ENCODE measurements around the gene DIP2B. TPM values are rescaled to one million over a fixed set of nuclear protein-coding genes. Genes with fewer than 3 reads are reported as not detected.
A peak's percentile ranks its signal among the peaks of the same experiment; 100 is the strongest.

Gene DIP2B
- total and polyA plus RNA-seq, 2 of the 13 experiments (the other 11 are each of a cell fraction or from before 2014, with no cell fraction given): 32.1 to 35.8 TPM

- TF ChIP-seq XBP1 (CRISPR knock-in tag; IDR thresholded peaks at IDR 0.05): no peak
- no peak for TF ChIP-seq ZNF577 (CRISPR knock-in tag; IDR thresholded peaks at IDR 0.05; ENCODE audit: borderline replicate concordance, low read depth)
- TF ChIP-seq, protein P1, sequence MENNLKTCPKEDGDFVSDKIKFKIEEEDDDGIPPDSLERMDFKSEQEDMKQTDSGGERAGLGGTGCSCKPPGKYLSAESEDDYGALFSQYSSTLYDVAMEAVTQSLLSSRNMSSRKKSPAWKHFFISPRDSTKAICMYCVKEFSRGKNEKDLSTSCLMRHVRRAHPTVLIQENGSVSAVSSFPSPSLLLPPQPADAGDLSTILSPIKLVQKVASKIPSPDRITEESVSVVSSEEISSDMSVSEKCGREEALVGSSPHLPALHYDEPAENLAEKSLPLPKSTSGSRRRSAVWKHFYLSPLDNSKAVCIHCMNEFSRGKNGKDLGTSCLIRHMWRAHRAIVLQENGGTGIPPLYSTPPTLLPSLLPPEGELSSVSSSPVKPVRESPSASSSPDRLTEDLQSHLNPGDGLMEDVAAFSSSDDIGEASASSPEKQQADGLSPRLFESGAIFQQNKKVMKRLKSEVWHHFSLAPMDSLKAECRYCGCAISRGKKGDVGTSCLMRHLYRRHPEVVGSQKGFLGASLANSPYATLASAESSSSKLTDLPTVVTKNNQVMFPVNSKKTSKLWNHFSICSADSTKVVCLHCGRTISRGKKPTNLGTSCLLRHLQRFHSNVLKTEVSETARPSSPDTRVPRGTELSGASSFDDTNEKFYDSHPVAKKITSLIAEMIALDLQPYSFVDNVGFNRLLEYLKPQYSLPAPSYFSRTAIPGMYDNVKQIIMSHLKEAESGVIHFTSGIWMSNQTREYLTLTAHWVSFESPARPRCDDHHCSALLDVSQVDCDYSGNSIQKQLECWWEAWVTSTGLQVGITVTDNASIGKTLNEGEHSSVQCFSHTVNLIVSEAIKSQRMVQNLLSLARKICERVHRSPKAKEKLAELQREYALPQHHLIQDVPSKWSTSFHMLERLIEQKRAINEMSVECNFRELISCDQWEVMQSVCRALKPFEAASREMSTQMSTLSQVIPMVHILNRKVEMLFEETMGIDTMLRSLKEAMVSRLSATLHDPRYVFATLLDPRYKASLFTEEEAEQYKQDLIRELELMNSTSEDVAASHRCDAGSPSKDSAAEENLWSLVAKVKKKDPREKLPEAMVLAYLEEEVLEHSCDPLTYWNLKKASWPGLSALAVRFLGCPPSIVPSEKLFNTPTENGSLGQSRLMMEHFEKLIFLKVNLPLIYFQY (CRISPR knock-in tag; IDR thresholded peaks at IDR 0.05; ENCODE audit: borderline replicate concordance): peak; percentile 8; the same call in 1 of the 2 replicates
- TF ChIP-seq ZFP91 (CRISPR knock-in tag; IDR thresholded peaks at IDR 0.05; ENCODE audit: borderline replicate concordance): peak; percentile 52; the same call in 1 of the 2 replicates
- TF ChIP-seq PITX1 (CRISPR knock-in tag; IDR thresholded peaks at IDR 0.05): no peak
- TF ChIP-seq FOSL2 (CRISPR knock-in tag; IDR thresholded peaks at IDR 0.05): peak; percentile 19; the same call in 1 of the 2 replicates
- TF ChIP-seq, protein P2, sequence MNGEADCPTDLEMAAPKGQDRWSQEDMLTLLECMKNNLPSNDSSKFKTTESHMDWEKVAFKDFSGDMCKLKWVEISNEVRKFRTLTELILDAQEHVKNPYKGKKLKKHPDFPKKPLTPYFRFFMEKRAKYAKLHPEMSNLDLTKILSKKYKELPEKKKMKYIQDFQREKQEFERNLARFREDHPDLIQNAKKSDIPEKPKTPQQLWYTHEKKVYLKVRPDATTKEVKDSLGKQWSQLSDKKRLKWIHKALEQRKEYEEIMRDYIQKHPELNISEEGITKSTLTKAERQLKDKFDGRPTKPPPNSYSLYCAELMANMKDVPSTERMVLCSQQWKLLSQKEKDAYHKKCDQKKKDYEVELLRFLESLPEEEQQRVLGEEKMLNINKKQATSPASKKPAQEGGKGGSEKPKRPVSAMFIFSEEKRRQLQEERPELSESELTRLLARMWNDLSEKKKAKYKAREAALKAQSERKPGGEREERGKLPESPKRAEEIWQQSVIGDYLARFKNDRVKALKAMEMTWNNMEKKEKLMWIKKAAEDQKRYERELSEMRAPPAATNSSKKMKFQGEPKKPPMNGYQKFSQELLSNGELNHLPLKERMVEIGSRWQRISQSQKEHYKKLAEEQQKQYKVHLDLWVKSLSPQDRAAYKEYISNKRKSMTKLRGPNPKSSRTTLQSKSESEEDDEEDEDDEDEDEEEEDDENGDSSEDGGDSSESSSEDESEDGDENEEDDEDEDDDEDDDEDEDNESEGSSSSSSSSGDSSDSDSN (CRISPR knock-in tag; IDR thresholded peaks at IDR 0.05): no peak; the same call in none of the 2 replicates
- TF ChIP-seq, protein P3, sequence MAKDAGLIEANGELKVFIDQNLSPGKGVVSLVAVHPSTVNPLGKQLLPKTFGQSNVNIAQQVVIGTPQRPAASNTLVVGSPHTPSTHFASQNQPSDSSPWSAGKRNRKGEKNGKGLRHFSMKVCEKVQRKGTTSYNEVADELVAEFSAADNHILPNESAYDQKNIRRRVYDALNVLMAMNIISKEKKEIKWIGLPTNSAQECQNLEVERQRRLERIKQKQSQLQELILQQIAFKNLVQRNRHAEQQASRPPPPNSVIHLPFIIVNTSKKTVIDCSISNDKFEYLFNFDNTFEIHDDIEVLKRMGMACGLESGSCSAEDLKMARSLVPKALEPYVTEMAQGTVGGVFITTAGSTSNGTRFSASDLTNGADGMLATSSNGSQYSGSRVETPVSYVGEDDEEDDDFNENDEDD (CRISPR knock-in tag; IDR thresholded peaks at IDR 0.05; ENCODE audit: borderline replicate concordance): no peak; the same call in 1 of the 2 replicates
- TF ChIP-seq MIXL1 (CRISPR knock-in tag; IDR thresholded peaks at IDR 0.05): no peak
- TF ChIP-seq, protein P4, sequence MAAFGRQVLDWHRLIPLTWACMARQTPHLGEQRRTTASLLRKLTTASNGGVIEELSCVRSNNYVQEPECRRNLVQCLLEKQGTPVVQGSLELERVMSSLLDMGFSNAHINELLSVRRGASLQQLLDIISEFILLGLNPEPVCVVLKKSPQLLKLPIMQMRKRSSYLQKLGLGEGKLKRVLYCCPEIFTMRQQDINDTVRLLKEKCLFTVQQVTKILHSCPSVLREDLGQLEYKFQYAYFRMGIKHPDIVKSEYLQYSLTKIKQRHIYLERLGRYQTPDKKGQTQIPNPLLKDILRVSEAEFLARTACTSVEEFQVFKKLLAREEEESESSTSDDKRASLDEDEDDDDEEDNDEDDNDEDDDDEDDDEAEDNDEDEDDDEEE (CRISPR knock-in tag; IDR thresholded peaks at IDR 0.05): no peak
- TF ChIP-seq, protein P5, sequence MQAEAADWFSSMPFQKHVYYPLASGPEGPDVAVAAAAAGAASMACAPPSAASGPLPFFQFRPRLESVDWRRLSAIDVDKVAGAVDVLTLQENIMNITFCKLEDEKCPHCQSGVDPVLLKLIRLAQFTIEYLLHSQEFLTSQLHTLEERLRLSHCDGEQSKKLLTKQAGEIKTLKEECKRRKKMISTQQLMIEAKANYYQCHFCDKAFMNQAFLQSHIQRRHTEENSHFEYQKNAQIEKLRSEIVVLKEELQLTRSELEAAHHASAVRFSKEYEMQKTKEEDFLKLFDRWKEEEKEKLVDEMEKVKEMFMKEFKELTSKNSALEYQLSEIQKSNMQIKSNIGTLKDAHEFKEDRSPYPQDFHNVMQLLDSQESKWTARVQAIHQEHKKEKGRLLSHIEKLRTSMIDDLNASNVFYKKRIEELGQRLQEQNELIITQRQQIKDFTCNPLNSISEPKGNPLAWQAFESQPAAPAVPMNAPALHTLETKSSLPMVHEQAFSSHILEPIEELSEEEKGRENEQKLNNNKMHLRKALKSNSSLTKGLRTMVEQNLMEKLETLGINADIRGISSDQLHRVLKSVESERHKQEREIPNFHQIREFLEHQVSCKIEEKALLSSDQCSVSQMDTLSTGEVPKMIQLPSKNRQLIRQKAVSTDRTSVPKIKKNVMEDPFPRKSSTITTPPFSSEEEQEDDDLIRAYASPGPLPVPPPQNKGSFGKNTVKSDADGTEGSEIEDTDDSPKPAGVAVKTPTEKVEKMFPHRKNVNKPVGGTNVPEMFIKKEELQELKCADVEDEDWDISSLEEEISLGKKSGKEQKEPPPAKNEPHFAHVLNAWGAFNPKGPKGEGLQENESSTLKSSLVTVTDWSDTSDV (CRISPR knock-in tag; IDR thresholded peaks at IDR 0.05): 0 out of 2 replicates have a peak, but pooled peaks have one; percentile 20
- peak; percentile 50; the same call in 1 of the 2 replicates for TF ChIP-seq NKX3-1 (CRISPR knock-in tag; IDR thresholded peaks at IDR 0.05)
- peak; percentile 43; the same call in 1 of the 2 replicates for TF ChIP-seq ZNF790 (CRISPR knock-in tag; IDR thresholded peaks at IDR 0.05; ENCODE audit: borderline replicate concordance)
- TF ChIP-seq GZF1 (CRISPR knock-in tag; IDR thresholded peaks at IDR 0.05): no peak
- no peak for TF ChIP-seq EZH2 (conservative IDR thresholded peaks at IDR 0.05; ENCODE audit: low read depth, low read length)
Measured at GRCh38 chr12:50764286-50765094, 259.7 kb downstream of the DIP2B start (continued).
